GM12801 (cell line): Measurements from ENCODE around the gene TRIP13.

Experiments used
- CTCF ChIP-seq: IDR thresholded peaks from one replicate; pipeline ENCODE4 v1.5.1; 2011; ENCODE audit warnings: control low read depth; ENCODE audit not compliant: insufficient read length; ENCODE audit errors: extremely low read depth

TRIP13 gene

GRCh38 chr5:943918-944620, 51.4 kb downstream of the TRIP13 start:
- no peak for TF ChIP-seq CTCF

GRCh38 chr5:944621-944927, 51.9 kb downstream of the TRIP13 start:
- TF ChIP-seq CTCF: no peak

- TF ChIP-seq CTCF: no peak
Observed at GRCh38 chr5:944992-945685, 52.5 kb downstream of the TRIP13 start.

GRCh38 chr5:945691-946551, 53.2 kb downstream of the TRIP13 start:
- TF ChIP-seq CTCF: no peak

GRCh38 chr5:946720-947625, 54.3 kb downstream of the TRIP13 start:
- TF ChIP-seq CTCF: no peak

- no peak for TF ChIP-seq CTCF
Observed at GRCh38 chr5:947626-948471, 55.2 kb downstream of the TRIP13 start.
